ENCODE measurements around the gene TMEM167B. TPM values are rescaled to one million over a fixed set of nuclear protein-coding genes. Genes with fewer than 3 reads are reported as not detected.

Gene TMEM167B
- 21.0 and 33.8 TPM in 2 replicates for total RNA-seq

DNA sequence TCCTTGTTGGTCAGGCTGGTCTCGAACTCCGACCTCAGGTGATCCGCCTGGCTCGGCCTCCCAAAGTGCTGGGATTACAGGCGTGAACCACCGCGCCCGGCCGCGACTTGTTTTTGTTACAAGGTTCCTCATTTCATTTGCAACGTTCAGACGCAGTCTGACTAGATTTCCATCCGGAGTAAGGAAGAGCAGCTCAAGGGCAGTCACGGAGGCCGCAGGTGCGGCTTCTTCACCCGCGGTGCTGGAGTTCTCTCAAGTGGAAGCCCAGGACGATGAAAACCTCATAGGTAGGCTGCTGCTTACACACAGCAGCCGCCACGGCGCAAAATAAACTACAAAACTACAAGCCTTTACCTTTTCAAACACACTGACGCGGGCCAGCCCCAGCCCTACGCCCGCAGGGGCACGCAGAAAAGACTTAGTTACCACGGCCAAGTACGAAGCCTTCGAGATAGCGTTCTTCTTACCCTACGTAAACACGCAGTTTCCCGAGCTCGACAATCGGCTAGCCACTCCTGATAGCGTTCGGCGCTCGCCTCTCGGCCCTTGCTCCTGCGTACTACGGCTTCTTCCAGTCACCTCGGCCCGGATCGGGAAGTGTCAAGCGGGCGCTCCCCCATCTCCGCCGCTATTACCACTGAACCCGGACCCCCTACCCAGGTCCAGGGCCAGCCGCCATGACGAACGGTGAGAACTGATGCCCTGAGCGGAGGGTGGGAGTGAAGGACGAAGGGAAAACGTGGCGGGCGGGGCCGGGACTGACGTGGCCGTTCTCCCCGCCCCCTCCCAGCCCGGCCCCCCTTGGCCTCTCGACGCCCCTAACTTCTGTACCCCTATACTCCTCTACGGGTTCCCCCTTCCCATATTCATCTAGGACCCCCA, at the start of gene TMEM167B:
Gene TMEM167B (plus strand): TSS at position 569 of the 882 bp plus-strand sequence. CDS start 109 bp downstream, at position 678.

DNA sequence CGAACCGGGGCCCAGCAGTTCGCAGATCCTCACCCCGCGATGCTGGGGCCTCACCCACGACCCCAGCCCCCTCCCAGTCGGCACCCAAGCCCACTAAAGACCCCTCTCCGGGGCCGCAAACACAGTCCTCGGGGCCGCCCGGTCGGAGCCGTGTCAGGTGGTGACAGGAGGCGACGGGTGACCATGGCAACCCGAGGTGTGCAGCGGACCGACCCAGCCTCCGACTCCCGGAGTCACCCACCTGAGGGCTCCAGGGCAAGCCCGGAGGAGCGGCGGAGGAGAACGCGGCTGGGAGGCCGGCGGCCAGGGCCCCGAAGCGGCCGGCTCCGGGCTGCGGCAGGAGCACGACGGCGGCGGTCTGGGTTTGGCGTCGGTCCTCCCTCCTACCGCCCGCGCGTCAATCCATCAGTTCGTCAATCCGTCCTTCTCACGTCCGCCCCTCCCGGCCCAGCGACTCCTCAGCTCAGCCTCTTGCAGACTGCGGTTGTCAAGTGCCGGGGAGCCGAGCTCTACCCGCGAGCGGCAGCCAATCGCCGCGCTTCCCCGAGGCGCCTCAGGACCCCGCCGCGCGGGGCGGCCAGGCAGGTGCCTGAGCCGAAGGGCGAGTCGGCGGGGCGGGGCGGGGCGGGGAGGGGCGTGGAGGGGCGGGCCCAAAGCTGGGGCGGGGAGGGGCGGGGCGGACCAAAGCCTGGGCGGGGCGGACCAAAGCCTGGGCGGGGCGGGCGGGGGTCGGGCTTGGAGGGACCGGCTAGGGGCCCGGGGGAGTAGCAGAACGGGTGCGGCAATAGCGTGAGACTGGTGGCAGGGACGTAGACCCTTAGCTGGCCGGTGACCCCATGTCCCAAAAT, 48.7 kb upstream of the TMEM167B start, which contains the start of gene WDR47:
Gene WDR47 (minus strand): TSS at position 482 of the 848 bp plus-strand sequence. CDS start 18,590 bp downstream, outside the sequence.

DNA sequence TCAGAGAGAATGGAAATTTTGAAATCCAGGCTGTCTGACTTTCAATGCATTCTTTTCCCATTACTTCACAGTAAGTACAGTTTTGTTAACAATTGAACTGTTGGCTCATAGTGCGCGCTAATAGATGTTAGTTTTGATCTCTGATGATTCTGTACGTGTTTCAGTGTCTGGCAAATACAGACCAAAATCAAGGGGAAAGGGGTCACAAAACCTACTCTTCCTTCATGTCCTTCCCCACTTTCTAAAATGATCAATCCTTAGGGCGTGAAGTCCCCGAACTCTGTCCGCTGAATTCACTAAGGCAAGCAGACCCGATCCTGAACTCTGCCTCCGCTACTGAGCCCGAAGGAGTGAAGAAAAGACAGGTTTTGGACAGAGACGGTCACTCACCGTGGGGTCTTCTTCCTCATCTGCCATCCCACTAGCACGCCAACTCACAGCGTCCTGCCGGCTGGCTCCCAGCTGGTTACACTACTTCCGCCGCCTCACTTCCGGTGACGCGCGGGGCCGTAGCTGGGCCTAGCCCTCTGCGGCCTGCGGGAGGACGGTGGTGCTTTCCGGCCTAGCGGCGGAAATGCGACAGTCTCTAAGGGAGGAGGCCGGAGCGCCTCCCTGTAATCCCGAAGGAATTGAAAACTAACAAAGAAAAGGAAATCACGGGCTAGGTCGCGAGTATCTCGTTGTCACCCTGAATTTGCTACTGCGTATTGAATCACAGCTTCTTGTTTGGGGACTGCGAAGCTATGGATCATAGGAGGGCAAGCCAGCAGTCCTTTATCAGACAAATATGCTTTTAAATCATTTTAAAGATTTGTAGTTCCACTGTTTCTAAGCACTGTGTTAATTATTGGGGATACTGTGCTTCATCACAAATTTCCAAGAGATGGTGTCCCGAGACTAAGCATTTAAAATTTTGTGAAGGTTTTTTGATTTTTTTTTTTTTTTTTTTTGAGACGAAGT, 14.8 kb upstream of the TMEM167B start, which contains the start of gene TAF13:
Gene TAF13 (minus strand): TSS at position 473 of the 960 bp plus-strand sequence. CDS start 56 bp downstream, at position 417.

DNA sequence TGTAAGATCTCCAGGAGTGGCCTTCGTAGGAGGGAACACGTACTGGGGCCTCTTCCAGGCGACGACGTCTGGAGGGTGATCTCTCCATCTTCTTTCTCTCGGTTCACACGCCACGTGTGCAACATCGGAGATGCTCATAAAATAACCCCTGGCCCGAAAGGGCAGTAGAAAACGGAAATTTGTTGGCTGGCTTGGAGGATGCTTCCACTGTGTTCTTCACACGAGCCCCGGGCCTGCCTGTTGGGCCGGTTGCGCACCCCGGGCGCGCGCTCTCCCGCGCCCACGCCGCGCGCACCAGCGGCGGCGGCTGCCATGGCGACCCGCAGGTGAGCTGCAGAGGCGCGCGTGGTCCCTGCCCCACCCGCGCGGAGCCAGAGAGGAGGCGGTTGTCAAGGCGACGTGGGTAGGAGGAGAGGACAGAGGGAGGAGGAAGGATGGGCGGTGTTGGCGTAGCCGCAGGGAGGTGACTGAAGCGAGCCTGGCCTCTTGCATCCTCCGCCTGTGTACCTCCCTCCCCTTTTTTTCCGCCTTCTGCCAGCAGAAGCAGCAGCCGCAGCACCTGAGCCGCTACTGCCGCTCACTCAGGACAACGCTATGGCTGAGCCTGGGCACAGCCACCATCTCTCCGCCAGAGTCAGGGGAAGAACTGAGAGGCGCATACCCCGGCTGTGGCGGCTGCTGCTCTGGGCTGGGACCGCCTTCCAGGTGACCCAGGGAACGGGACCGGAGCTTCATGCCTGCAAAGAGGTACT, 23.2 kb downstream of the TMEM167B start, which contains the start of gene ELAPOR1:
Gene ELAPOR1 (plus strand): TSS at position 526 of the 752 bp plus-strand sequence. CDS start 69 bp downstream, at position 595.

Other genes starting within 250 kb of the TMEM167B start
- 1.2 TPM in 1 of 2 replicates, not detected in the other for gene AKNAD1, start 233.7 kb upstream of the TMEM167B start, total RNA-seq
- gene GPSM2, start 213.8 kb upstream of the TMEM167B start, total RNA-seq: 39.3 and 55.4 TPM in 2 replicates
- gene CLCC1, start 127.3 kb upstream of the TMEM167B start, total RNA-seq: 23.1 and 30.0 TPM in 2 replicates
- gene WDR47, start 48.7 kb upstream of the TMEM167B start, total RNA-seq: 8.4 and 10.6 TPM in 2 replicates
- gene TAF13, start 14.8 kb upstream of the TMEM167B start, total RNA-seq: 36.9 and 50.3 TPM in 2 replicates
- gene ELAPOR1, start 23.4 kb downstream of the TMEM167B start, total RNA-seq: 0.18 and 0.29 TPM in 2 replicates
- gene SARS1, start 123.2 kb downstream of the TMEM167B start, total RNA-seq: 355 and 398 TPM in 2 replicates
- 0.29 and 0.35 TPM in 2 replicates for gene CELSR2, start 158.8 kb downstream of the TMEM167B start, total RNA-seq
- gene PSRC1, start 192.4 kb downstream of the TMEM167B start, total RNA-seq: 35.4 and 42.1 TPM in 2 replicates
- not detected in 2 replicates for gene MYBPHL, start 216.2 kb downstream of the TMEM167B start, total RNA-seq